DND-41 (cell line): Measurements from ENCODE around the gene GNG12.

Experiments used
- CTCF ChIP-seq: IDR thresholded peaks from 2 replicates; pipeline ENCODE4 v1.5.1; 2012; ENCODE audit warnings: borderline replicate concordance, low read length, moderate library complexity, mild to moderate bottlenecking; ENCODE audit not compliant: poor library complexity, severe bottlenecking; ENCODE audit errors: extremely low read depth
- EZH2 ChIP-seq: IDR thresholded peaks from 3 replicates; pipeline ENCODE4 v1.6.1; 2012; ENCODE audit warnings: borderline replicate concordance, low read depth, mild to moderate bottlenecking, moderate library complexity, low read length, inconsistent platforms; ENCODE audit not compliant: severe bottlenecking

GRCh38 chr1:67830928-67831830 is 2.1 kb downstream of the GNG12 start:
- TF ChIP-seq EZH2 (no peak), CTCF (no peak)
